Measurements from ENCODE around the gene PPT2. TPM values are rescaled to one million over a fixed set of nuclear protein-coding genes. Genes with fewer than 3 reads are reported as not detected.

PPT2 gene
- total RNA-seq, 6 experiments from 2014 or later: 15.9 to 21.7 (median 18.6) TPM

- no peak overlapping the region for H3K4me3 Mint-ChIP-seq
- H3K27me3 Mint-ChIP-seq (ENCODE audit: insufficient read depth): peaks cover 10% of the 10 kb centered on the region
- H3K27ac Mint-ChIP-seq: no peak overlapping the region
Observed at GRCh38 chr6:32146687-32147086, 7.3 kb upstream of the PPT2 start.

GRCh38 chr6:32147401-32148132 lies 6.4 kb upstream of the PPT2 start:
- DNase-seq: no peak
- Mint-ChIP-seq H3K9me3 (no peaks in the 10 kb centered on the region), H3K27ac (no peak overlapping the region), H3K4me3 (no peak overlapping the region), H3K27me3 (ENCODE audit: insufficient read depth) (peaks cover 7% of the 10 kb centered on the region), H3K36me3 (ENCODE audit: low read depth) (peaks cover 13% of the 10 kb centered on the region; the same call in 1 of the 2 replicates), H3K4me1 (ENCODE audit: low read depth) (peaks cover 18% of the 10 kb centered on the region)
- TF ChIP-seq, protein P1, sequence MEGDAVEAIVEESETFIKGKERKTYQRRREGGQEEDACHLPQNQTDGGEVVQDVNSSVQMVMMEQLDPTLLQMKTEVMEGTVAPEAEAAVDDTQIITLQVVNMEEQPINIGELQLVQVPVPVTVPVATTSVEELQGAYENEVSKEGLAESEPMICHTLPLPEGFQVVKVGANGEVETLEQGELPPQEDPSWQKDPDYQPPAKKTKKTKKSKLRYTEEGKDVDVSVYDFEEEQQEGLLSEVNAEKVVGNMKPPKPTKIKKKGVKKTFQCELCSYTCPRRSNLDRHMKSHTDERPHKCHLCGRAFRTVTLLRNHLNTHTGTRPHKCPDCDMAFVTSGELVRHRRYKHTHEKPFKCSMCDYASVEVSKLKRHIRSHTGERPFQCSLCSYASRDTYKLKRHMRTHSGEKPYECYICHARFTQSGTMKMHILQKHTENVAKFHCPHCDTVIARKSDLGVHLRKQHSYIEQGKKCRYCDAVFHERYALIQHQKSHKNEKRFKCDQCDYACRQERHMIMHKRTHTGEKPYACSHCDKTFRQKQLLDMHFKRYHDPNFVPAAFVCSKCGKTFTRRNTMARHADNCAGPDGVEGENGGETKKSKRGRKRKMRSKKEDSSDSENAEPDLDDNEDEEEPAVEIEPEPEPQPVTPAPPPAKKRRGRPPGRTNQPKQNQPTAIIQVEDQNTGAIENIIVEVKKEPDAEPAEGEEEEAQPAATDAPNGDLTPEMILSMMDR (IDR thresholded peaks at IDR 0.05): no peak

More at GRCh38 chr6:32146687-32147086, 7.3 kb upstream of the PPT2 start:
- Mint-ChIP-seq H3K36me3 (ENCODE audit: low read depth) (peaks cover 13% of the 10 kb centered on the region; the same call in 1 of the 2 replicates), H3K9me3 (no peaks in the 10 kb centered on the region), H3K4me1 (ENCODE audit: low read depth) (peaks cover 10% of the 10 kb centered on the region)
- no peak for DNase-seq
- TF ChIP-seq, protein P1 (IDR thresholded peaks at IDR 0.05): no peak

DNA sequence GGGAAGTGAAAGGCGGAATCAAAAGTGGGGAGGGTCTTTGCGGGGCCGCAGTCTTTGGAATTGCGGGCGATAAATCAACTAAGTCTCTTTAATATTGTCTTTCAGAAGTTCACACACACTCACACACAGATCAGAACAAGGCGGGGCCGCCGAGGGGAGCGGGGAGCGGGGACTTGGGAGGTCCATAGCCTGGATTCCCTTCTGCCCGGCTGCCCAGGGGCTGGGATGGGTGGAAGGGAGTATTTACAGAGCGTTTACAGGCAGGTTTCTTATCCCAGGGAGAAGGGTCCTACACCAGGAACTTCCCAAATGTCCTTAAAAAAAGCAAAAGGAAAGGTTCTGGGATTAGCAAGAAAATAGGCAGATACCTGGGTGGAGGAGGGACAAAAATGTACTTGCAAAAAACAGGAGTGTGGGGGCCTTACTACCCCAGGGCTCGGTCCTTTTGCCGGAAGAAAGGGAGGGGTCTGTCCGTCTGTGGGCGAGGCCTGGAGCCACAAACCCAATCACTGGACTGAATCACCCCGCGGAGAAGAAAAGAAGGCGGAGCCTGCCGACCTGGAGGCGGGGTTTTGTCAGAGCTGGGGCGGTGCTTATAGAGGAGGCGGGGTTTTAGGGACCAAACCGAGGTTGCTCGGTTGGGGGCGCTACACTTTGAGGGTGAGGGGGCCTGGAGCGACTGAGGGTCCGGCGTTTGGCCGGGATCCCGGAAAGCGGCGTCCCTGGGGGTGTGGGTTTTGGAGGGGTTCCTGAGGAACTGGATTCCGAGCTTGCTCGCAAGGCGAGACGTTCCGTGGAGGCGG lies 5.5 kb upstream of the PPT2 start:
- TF ChIP-seq, protein P1 (IDR thresholded peaks at IDR 0.05): no peak
- no peak overlapping the region for H3K4me3 Mint-ChIP-seq
- H3K36me3 Mint-ChIP-seq (ENCODE audit: low read depth): peaks cover 13% of the 10 kb centered on the region; the same call in 1 of the 2 replicates
- H3K27me3 Mint-ChIP-seq (ENCODE audit: insufficient read depth): peaks cover 7% of the 10 kb centered on the region
- H3K27ac Mint-ChIP-seq: no peak overlapping the region
- no peak for DNase-seq
- H3K9me3 Mint-ChIP-seq: no peaks in the 10 kb centered on the region
- peaks cover 27% of the 10 kb centered on the region for H3K4me1 Mint-ChIP-seq (ENCODE audit: low read depth)

- Mint-ChIP-seq H3K27ac (no peak overlapping the region), H3K4me3 (no peak overlapping the region), H3K27me3 (ENCODE audit: insufficient read depth) (peaks cover 7% of the 10 kb centered on the region), H3K9me3 (no peaks in the 10 kb centered on the region), H3K4me1 (ENCODE audit: low read depth) (peaks cover 28% of the 10 kb centered on the region), H3K36me3 (ENCODE audit: low read depth) (peaks cover 13% of the 10 kb centered on the region; the same call in 1 of the 2 replicates)
- TF ChIP-seq, protein P1 (IDR thresholded peaks at IDR 0.05): no peak
- no peak for DNase-seq
Observed at GRCh38 chr6:32149092-32149755, 4.7 kb upstream of the PPT2 start.

Measured in HFFc6 (cell line).